HCT116 (cell line): ENCODE measurements around the gene ATP1A2. TPM values are rescaled to one million over a fixed set of nuclear protein-coding genes. Genes with fewer than 3 reads are reported as not detected.

Source experiments
- ATAC-seq: fragments of 200-7000 bp; cut with Tn5 transposase; 2 replicates; pipeline ENCODE4 v1.9.1; 2020; ENCODE audit warnings: mild to moderate bottlenecking, moderate library complexity
- BruUV-seq: library from RNA; stranded (reverse); fragments of 400-500 nt; replicated peaks from 2 replicates; lab custom pipeline; 2021; lab: Mats Ljungman, UMichigan
- CTCF ChIA-PET: fragments of 300-600 bp; sonication (Branson Sonifier 250); formaldehyde crosslinking; loops from one replicate; lab custom pipeline; 2021; ENCODE audit warnings: antibody characterized with exemption; lab: Charles Lee
- POLR2A ChIA-PET: fragments of 300-600, 350-600 bp; sonication (Branson Sonifier 250); formaldehyde crosslinking; loops from one replicate; lab custom pipeline; 2021; ENCODE audit warnings: antibody characterized with exemption; lab: Charles Lee
- RAD21 ChIA-PET, 2 experiments: fragments of 300-600 bp; sonication (Branson Sonifier 250); formaldehyde crosslinking; loops; one replicate each; lab custom pipeline; 2023; ENCODE audit warnings: low total read pairs in 2 of 2; ENCODE audit not compliant: uncharacterized antibody in 2 of 2, unreplicated experiment in 2 of 2, low non-redundant PET in 1 of 2; lab: Charles Lee
- DNase-seq: peaks from one replicate; pipeline ENCODE4 v3.0.0-alpha.2; 2010; ENCODE audit warnings: low read depth, low spot score
- H2AFZ ChIP-seq: fragments of 200-600 bp; shearing (Covaris generic), sonication (generic); 2 replicates; pipeline ENCODE4 v1.6.1; 2017; ENCODE audit warnings: low read depth, mixed run types, mixed read lengths, antibody characterized with exemption, low read length; ENCODE audit not compliant: poor library complexity, severe bottlenecking
- H3K27ac ChIP-seq: 2 replicates; pipeline ENCODE4 v1.5.1; 2012; ENCODE audit warnings: low read depth, low read length
- H3K27me3 ChIP-seq: fragments of 200-600 bp; sonication (generic); 2 replicates; pipeline ENCODE4 v1.6.1; 2016; ENCODE audit warnings: mixed run types, low read length, mixed read lengths; ENCODE audit not compliant: insufficient read depth
- H3K36me3 ChIP-seq, 2 experiments: fragments of 200-500 bp in 1 of 2; fragments of 200-600 bp in 1 of 2; sonication (Bioruptor generic) in 1 of 2; sonication (generic) in 1 of 2; 2 replicates each; pipeline versions ENCODE4 v1.5.1 to v1.6.1; 2014 to 2016; ENCODE audit warnings: low read length in 2 of 2, inconsistent platforms in 1 of 2, mixed read lengths in 1 of 2, mixed run types in 1 of 2; ENCODE audit not compliant: insufficient read depth in 2 of 2, control insufficient read depth in 1 of 2
- H3K4me1 ChIP-seq, 2 experiments: fragments of 200-600 bp in 1 of 2; sonication (generic) in 1 of 2; 2 replicates each; pipeline versions ENCODE4 v1.5.1 to v1.6.1; 2012 to 2017; ENCODE audit warnings: low read length in 2 of 2, inconsistent platforms in 1 of 2, mild to moderate bottlenecking in 1 of 2, mixed read lengths in 1 of 2, mixed run types in 1 of 2, moderate library complexity in 1 of 2; ENCODE audit not compliant: insufficient read depth in 2 of 2, control insufficient read depth in 1 of 2
- H3K4me2 ChIP-seq: fragments of 200-600 bp; sonication (generic); 2 replicates; pipeline ENCODE4 v1.6.1; 2017; ENCODE audit warnings: mixed run types, low read length, mixed read lengths
- H3K4me3 ChIP-seq, 2 experiments: fragments of 200-600 bp in 1 of 2; sonication (generic) in 1 of 2; replicated peaks in 1 of 2; 2 replicates each; pipeline ENCODE4 v1.5.1; 2011 to 2016; ENCODE audit warnings: low read length in 2 of 2, control low read depth in 1 of 2, low read depth in 1 of 2, mild to moderate bottlenecking in 1 of 2, mixed read lengths in 1 of 2, mixed run types in 1 of 2
- H3K79me2 ChIP-seq: fragments of 200-600 bp; sonication (generic); 2 replicates; pipeline ENCODE4 v1.6.1; 2017; ENCODE audit warnings: mild to moderate bottlenecking, mixed run types, low read length, moderate library complexity, mixed read lengths; ENCODE audit not compliant: insufficient read depth
- H3K9ac ChIP-seq: fragments of 200-600 bp; sonication (generic); 2 replicates; pipeline ENCODE4 v1.6.1; 2016; ENCODE audit warnings: low read length, mixed read lengths
- H3K9me2 ChIP-seq: fragments of 200-600 bp; sonication (generic), shearing (Covaris generic); 2 replicates; pipeline ENCODE4 v1.6.1; 2017; ENCODE audit warnings: mixed run types, mild to moderate bottlenecking, moderate library complexity; ENCODE audit not compliant: insufficient read depth
- H3K9me3 ChIP-seq, 2 experiments: fragments of 200-500 bp in 1 of 2; fragments of 200-600 bp in 1 of 2; sonication (Bioruptor generic) in 1 of 2; sonication (generic) in 1 of 2; 2 replicates each; pipeline ENCODE4 v1.6.1; 2014 to 2017; ENCODE audit warnings: low read length in 2 of 2, mixed read lengths in 2 of 2, inconsistent platforms in 1 of 2, low read depth in 1 of 2, mild to moderate bottlenecking in 1 of 2, mixed run types in 1 of 2, moderate library complexity in 1 of 2; ENCODE audit not compliant: control insufficient read depth in 1 of 2, insufficient read depth in 1 of 2
- H4K20me1 ChIP-seq: fragments of 200-600 bp; sonication (generic), shearing (Covaris generic); 2 replicates; pipeline ENCODE4 v1.6.1; 2017; ENCODE audit warnings: mixed run types, mild to moderate bottlenecking, moderate library complexity; ENCODE audit not compliant: insufficient read depth
- ATF3 ChIP-seq: IDR thresholded peaks from 2 replicates; pipeline ENCODE4 v1.6.1; 2012
- CBX3 ChIP-seq: IDR thresholded peaks from 2 replicates; pipeline ENCODE4 v1.6.1; 2012; ENCODE audit warnings: low read depth
- CEBPB ChIP-seq: IDR thresholded peaks from 2 replicates; pipeline ENCODE4 v1.6.1; 2012; ENCODE audit warnings: low read depth
- EGR1 ChIP-seq: IDR thresholded peaks from 2 replicates; pipeline ENCODE4 v1.6.1; 2012; ENCODE audit warnings: low read depth
- ELF1 ChIP-seq: IDR thresholded peaks from 2 replicates; pipeline ENCODE4 v1.6.1; 2012; ENCODE audit warnings: low read depth, borderline replicate concordance
- EZH2 ChIP-seq: fragments of 200-600 bp; sonication (generic); IDR thresholded peaks from 2 replicates; pipeline ENCODE4 v1.6.1; 2017; ENCODE audit warnings: antibody characterized with exemption, mixed run types
- EZH2phosphoT487 ChIP-seq: fragments of 200-600 bp; IDR thresholded peaks from 2 replicates; pipeline ENCODE4 v1.6.1; 2018; ENCODE audit warnings: antibody characterized with exemption, borderline replicate concordance
- JUND ChIP-seq: IDR thresholded peaks from 2 replicates; pipeline ENCODE4 v1.6.1; 2012
- MAX ChIP-seq: IDR thresholded peaks from 2 replicates; pipeline ENCODE4 v1.6.1; 2012
- RAD21 ChIP-seq: IDR thresholded peaks from 2 replicates; pipeline ENCODE4 v1.6.1; 2012; ENCODE audit warnings: low read depth, mild to moderate bottlenecking
- REST ChIP-seq: IDR thresholded peaks from 2 replicates; pipeline ENCODE4 v1.6.1; 2012; ENCODE audit warnings: low read depth
- SIN3A ChIP-seq: IDR thresholded peaks from 2 replicates; pipeline ENCODE4 v1.6.1; 2012; ENCODE audit warnings: low read depth
- SP1 ChIP-seq: IDR thresholded peaks from 2 replicates; pipeline ENCODE4 v1.6.1; 2012; ENCODE audit warnings: low read depth
- SRF ChIP-seq: IDR thresholded peaks from 2 replicates; pipeline ENCODE4 v1.6.1; 2012; ENCODE audit warnings: low read depth
- TCF7L2 ChIP-seq: IDR thresholded peaks from 2 replicates; pipeline ENCODE4 v1.7.0; 2011; ENCODE audit warnings: borderline replicate concordance, inconsistent platforms; ENCODE audit not compliant: insufficient read depth, insufficient read length; ENCODE audit errors: extremely low read depth
- ZNF274 ChIP-seq: fragments of 200-500 bp; sonication (Bioruptor generic); IDR thresholded peaks from 2 replicates; pipeline ENCODE4 v1.6.1; 2014; ENCODE audit warnings: mild to moderate bottlenecking, low read depth, low read length, inconsistent platforms
- intact Hi-C: fragments of 100-400 bp; cut with micrococcal nuclease; formaldehyde crosslinking; loops from 2 replicates; pipeline ENCODE4 v1.10.0; 2022
- total RNA-seq: library from RNA; stranded (reverse); gene quantifications from one replicate; pipeline ENCODE4 v1.2.1, GENCODE V29; 2021; ENCODE audit not compliant: unreplicated experiment

Gene ATP1A2
- total RNA-seq, 1 experiment from 2014 or later: not detected

- H2AFZ ChIP-seq: no peak overlapping the region
- H3K9ac ChIP-seq: no peak overlapping the region
- H3K27ac ChIP-seq: no peak overlapping the region
- no peaks in the 10 kb centered on the region for H3K79me2 ChIP-seq
- BruUV-seq: no TSS peak
- TF ChIP-seq CBX3: no peak
- no peak for TF ChIP-seq CEBPB
- no peak for TF ChIP-seq SP1
- TF ChIP-seq SIN3A: no peak
- TF ChIP-seq EGR1: no peak
- TF ChIP-seq EZH2phosphoT487: no peak
- TF ChIP-seq SRF: no peak
- no peak for TF ChIP-seq JUND
- no peak for TF ChIP-seq ELF1
- TF ChIP-seq EZH2: no peak
- TF ChIP-seq ATF3: no peak
- TF ChIP-seq TCF7L2: no peak
- TF ChIP-seq RAD21: no peak
- TF ChIP-seq MAX: no peak
- TF ChIP-seq REST: no peak
- TF ChIP-seq ZNF274: no peak
- no peak for ATAC-seq
- H3K4me1 ChIP-seq: peaks cover 15 to 29% of the 10 kb centered on the region in 2 experiments
- intact Hi-C loops: no loop called here
- H3K27me3 ChIP-seq: no peaks in the 10 kb centered on the region
- H3K36me3 ChIP-seq: no peaks in the 10 kb centered on the region
- ChIA-PET CTCF (no interaction called here), POLR2A (no interaction called here), RAD21 (no interaction called here)
- H3K9me2 ChIP-seq: 0 out of 2 replicates have a peak, but pooled peaks cover 2% of the 10 kb centered on the region
- no peaks in the 10 kb centered on the region for H3K9me3 ChIP-seq
- H3K4me2 ChIP-seq: no peak overlapping the region
- no peaks in the 10 kb centered on the region for H4K20me1 ChIP-seq
- no peak overlapping the region for H3K4me3 ChIP-seq
- no peak for DNase-seq
Observed at GRCh38 chr1:160129046-160129445, 13.5 kb downstream of the ATP1A2 start.
